GM18951 (cell line): Measurements from ENCODE around the gene ACOXL.
"Not testable (repeated sequence)": the region's sequence is repeated elsewhere in the genome, so short reads cannot be mapped to it uniquely, and the experiment has no call there.

ENCODE experiments used
- POLR2A ChIP-seq: IDR thresholded peaks from 4 replicates; pipeline ENCODE4 v1.6.1; 2011; ENCODE audit warnings: mild to moderate bottlenecking; ENCODE audit not compliant: insufficient read length, insufficient read depth; ENCODE audit errors: extremely low read depth
- in situ Hi-C: fragments of 300-500 bp; cut with MboI; formaldehyde crosslinking; loops from one replicate; pipeline ENCODE4 v1.12.0; 2022; ENCODE audit warnings: low sequenced_read_pairs, mixed read lengths, inconsistent platforms; ENCODE audit not compliant: unreplicated experiment

ACOXL gene

GRCh38 chr2:110948027-110948674, 215.8 kb downstream of the ACOXL start:
- in situ Hi-C loops, result no loop called here
- TF ChIP-seq POLR2A, result no peak

DNA sequence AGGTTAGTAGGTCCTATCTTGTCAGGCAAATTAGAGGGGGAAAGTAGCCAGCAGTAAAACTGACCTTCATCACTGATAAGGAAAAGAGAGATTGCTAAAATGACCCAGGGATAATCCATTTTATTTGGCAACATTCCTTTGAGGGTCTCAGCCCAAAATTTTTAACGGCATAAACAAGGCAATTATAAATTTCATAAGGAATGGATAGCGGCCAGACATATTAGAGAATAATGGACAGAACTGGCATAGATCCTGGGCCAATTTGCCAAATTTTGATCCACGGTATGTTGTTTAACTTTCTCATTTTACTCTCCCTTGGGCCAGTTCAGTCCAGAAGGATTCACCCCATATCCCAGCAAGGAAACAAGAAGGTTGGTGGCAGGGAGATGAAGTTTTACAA, 217.9 kb downstream of the ACOXL start:
- TF ChIP-seq POLR2A, result no peak
- in situ Hi-C loops, result no loop called here

DNA sequence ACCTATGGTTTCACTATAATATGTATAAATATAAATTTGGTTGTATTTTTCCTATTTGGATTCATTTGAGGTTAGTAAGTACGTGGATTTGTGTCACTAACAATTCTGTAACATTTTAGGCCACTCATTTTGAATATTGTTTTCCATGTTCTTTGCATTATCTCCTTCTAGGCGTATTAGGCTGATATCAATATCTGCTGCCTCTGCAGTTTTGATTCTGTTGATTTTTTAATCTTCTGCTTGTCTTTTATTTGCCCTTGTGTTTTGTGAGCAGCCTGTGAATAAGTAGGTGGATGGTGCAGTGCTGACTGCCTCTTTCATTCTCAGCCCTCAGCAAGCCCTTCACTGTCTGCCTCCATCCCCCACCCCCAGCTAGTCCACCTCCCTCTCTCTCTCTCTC, 222.7 kb downstream of the ACOXL start:
- TF ChIP-seq POLR2A, result no peak
- in situ Hi-C loops, result no loop called here

DNA sequence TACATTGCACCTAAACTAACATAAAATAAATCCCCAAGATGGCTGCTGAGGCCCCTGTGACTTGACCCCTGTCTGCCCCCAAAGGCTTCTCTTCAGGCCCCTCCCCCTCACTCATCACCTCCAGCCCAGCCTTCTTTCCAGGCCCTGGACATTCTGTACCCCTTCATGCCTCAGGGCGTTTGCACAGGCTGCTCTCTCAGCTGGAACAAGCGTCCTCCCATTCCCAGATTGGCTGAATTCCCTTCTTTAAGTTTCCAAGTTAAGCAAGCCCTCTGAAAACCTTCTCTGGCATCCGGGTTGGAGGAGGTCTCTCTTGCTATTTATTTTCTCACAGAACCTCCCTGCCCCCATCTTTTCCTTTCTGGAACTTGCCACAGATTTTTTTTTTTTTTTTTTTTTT, 223.2 kb downstream of the ACOXL start:
- in situ Hi-C loops, result no loop called here

GRCh38 chr2:110957293-110957692, 224.9 kb downstream of the ACOXL start:
- in situ Hi-C loops, result no loop called here
- no peak for TF ChIP-seq POLR2A

More for the DNA sequence above, 223.2 kb downstream of the ACOXL start:
- TF ChIP-seq POLR2A, result no peak

- in situ Hi-C loops, result no loop called here
- TF ChIP-seq POLR2A, result no peak
Observed at GRCh38 chr2:110958346-110959119, 226.2 kb downstream of the ACOXL start.

GRCh38 chr2:110959198-110959597, 226.8 kb downstream of the ACOXL start:
- in situ Hi-C loops, result no loop called here
- TF ChIP-seq POLR2A, result no peak

GRCh38 chr2:110960281-110960680, 227.9 kb downstream of the ACOXL start:
- in situ Hi-C loops, result no loop called here
- TF ChIP-seq POLR2A, result no peak

DNA sequence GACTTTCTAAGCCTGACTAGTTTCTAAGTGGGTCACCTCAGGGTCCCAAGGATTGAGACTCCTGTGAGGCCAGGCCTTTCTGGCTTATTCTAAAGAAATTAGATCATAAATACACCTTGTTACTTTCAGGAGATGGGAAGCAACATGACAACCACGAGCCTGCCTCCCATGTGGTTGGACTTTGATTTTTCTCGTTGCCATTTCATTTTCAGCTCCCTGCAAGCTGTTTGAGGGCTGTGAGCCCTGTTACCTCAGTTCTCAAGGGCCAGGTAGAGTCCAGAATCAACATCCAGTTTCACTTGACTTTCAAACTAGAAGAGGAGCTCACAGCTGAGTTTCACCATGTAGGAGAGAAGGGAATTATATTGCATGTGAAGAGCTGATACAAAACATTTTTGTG, 228.6 kb downstream of the ACOXL start:
- in situ Hi-C loops, result no loop called here
- no peak for TF ChIP-seq POLR2A

GRCh38 chr2:110961643-110962042, 229.3 kb downstream of the ACOXL start:
- in situ Hi-C loops, result not testable (repeated sequence)

DNA sequence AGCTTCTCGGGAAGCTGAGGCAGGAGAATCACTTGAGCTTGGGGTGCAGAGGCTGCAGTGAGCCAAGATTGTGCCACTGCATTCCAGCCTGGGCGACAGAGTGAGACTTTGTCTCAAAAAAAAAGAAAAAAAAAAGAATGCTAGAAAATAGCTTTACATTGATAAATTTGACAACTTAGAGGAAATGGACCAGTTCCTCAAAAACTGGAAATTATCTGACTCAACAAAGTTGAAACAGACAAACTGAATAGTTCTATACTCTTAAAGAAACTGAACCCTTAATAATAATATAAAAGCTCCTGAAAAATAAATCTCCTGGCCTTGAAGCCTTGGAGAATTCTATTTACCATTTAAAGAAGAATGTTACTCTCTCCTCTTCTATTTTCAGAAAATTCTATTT, 237.3 kb downstream of the ACOXL start:
- no peak for TF ChIP-seq POLR2A
- in situ Hi-C loops, result no loop called here

GRCh38 chr2:110970201-110970600, 237.8 kb downstream of the ACOXL start:
- no peak for TF ChIP-seq POLR2A
- in situ Hi-C loops, result no loop called here

GRCh38 chr2:110971811-110972210, 239.4 kb downstream of the ACOXL start:
- in situ Hi-C loops, result no loop called here
- no peak for TF ChIP-seq POLR2A

GRCh38 chr2:110973262-110973661, 240.9 kb downstream of the ACOXL start:
- in situ Hi-C loops, result no loop called here

GRCh38 chr2:110977403-110977802, 245.0 kb downstream of the ACOXL start:
- in situ Hi-C loops, result no loop called here
- TF ChIP-seq POLR2A, result no peak

More at GRCh38 chr2:110973262-110973661, 240.9 kb downstream of the ACOXL start:
- TF ChIP-seq POLR2A, result no peak

- in situ Hi-C loops, result no loop called here
Observed at GRCh38 chr2:110978148-110978547, 245.8 kb downstream of the ACOXL start.

More at GRCh38 chr2:110978148-110978547, 245.8 kb downstream of the ACOXL start:
- no peak for TF ChIP-seq POLR2A
